ENCODE data around the gene ZDHHC14. TPM values are rescaled to one million over a fixed set of nuclear protein-coding genes. Genes with fewer than 3 reads are reported as not detected.
"Not testable (repeated sequence)": the region's sequence is repeated elsewhere in the genome, so short reads cannot be mapped to it uniquely, and the experiment has no call there.

Gene ZDHHC14
- total RNA-seq, 1 experiment from 2014 or later = 8.1 TPM

DNA sequence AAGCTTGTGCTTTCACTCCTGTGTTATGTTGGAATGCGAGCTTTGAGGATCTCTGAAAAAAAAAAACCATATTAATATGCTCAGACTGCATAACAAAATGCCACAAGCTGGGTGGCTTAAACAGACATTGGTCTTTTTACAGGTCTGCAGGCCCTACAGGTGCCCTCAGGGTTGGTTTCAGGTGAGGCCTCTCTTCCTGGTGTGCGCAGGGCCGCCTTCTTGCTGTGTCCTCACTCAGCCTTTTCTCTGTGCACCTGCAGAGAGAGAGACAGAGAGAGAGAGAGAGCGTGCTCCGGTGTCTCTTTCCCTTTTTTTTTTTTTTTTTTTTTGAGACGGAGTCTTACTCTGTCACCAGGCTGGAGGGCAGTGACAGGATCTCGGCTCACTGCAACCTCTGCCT is 327.9 kb downstream of the ZDHHC14 start:
- DNase-seq (ENCODE audit: low read depth) = no peak

DNA sequence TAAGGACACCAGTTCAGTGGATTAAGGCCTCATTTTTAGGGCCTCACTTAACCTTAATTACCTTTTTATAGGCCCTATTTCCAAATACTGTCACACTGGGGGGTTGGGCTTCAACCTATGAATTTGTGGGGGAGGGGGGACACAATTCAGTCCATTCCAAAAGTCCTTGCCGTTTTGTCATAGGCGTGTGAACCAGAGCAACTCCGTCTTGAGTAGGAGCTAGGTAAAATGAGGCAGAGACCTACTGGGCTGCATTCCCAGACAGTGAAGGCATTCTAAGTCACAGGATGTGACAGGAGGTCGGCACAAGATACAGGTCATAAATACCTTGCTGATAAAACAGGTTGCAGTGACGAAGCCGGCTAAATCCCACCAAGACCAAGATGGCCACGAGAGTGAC is 328.6 kb downstream of the ZDHHC14 start:
- no peak for DNase-seq (ENCODE audit: low read depth)

DNA sequence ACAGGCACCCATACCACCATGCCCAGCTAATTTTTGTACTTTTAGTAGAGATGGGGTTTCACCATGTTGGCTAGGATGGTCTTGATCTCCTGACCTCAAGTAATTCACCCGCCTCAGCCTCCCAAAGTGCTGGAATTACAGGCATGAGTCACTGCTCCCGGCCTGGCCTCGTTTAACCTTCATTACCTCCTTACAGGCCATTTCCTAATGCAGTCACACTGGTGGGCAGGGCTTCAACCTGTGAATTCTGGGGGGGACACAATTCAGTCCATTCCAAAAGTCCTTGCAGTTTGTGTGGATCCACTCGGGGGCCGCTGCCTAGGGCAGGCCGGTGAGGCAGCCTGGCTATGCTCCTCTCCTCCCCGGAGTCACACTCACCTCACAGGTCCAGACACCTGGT is 329.6 kb downstream of the ZDHHC14 start:
- DNase-seq (ENCODE audit: low read depth) = peak; percentile 23

DNA sequence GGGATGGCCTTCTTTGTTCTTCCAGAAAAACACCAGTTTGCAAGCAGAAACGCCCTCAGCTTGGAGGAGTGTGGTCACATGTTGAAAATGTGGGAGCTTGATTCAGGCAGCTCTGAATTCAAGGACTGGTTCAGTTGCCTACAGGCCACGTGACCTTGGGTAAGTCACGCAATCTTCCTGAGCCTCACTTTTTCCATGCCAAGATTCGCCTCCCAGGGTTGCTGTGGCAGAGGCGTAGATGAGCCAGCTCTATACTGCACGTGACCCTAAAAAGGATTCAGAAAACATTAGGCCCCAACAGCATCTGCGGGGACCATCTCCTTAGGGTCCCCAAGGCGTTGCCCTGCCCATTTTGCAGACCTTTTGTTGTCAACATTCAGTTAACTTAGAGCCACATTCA is 330.1 kb downstream of the ZDHHC14 start:
- no peak for DNase-seq (ENCODE audit: low read depth)

DNA sequence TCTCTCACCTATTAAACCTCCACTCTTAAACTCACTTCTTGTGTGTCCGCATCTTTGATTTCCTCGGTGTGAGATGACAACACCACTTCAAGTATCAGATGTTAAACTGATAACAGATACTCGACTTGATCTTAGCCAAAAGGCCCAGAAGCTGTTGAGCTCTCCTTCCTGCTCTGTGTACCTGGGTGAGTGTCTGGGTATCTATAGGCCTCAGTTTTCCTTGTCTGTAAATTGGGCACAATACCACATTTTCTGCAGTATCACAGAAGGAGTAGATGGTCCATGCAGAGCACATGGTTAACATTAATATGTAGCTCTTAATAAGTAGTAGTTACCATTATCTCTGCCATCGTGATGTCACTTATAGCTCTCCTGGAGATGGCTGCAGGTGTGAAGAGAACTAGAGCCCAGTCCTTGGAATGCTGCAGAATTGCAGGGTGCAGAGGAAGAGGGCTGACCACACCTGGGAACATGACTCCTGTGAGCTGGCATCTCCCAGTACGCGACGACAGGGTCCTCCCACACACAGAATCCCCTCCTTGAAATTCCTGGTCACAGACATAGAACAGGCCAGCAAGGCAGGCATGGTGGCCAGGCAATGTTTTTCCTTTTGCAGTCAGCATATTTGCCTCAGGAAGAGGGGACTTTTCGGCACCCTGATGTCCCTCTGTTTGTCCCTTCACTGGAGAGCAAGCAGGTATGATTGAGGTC is 331.8 kb downstream of the ZDHHC14 start:
- DNase-seq (ENCODE audit: low read depth) = no peak

DNA sequence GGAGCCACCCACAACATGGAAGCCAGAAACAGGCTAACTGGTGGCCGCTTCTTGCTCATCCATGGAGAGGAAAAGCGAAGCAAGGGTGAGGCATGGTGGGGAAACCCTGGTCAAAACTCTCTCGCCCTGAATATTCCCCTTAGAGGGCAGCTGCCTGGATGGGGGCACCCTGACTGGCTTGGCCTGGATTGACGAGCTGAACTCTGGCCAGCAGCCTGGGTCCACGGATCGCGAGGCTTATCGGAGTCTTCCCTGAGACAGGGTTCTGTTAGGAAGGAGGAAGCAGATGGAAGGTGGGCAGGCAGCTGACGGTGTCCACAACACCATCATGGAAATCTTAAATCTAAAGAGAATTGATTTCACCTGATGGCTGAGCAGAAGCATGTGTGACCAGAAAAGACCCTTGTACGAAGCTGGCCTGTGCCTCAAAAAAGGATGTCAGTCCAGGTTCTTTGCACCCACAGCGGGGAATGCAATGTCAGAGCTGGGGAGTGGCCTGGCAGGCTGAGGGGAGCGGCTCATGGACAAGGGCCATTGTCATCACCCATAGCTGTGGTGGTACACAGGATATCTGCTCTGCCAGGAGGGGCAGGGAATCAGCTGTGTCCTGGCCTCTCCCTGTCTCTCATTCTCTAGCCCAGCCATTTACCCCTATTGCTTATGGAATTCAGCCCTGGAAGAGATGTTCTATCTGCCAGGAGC is 332.6 kb downstream of the ZDHHC14 start:
- no peak for DNase-seq (ENCODE audit: low read depth)

DNA sequence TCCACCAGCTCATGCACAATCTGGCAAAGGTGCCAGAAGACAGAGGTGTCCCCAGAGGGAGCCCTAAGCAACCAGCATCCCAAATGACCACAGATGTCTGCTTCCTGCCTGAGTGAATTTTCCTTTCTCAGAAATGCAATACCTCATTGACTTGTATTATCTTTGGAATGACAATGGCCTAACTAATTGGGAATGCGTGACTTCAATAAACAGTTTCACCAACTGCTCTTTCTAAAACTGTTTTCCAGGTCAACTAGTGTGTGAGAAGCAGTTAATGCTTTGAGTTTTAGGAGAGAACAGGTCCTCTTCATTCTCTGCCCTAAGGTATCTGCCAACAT is 333.1 kb downstream of the ZDHHC14 start:
- DNase-seq (ENCODE audit: low read depth) = no peak

DNA sequence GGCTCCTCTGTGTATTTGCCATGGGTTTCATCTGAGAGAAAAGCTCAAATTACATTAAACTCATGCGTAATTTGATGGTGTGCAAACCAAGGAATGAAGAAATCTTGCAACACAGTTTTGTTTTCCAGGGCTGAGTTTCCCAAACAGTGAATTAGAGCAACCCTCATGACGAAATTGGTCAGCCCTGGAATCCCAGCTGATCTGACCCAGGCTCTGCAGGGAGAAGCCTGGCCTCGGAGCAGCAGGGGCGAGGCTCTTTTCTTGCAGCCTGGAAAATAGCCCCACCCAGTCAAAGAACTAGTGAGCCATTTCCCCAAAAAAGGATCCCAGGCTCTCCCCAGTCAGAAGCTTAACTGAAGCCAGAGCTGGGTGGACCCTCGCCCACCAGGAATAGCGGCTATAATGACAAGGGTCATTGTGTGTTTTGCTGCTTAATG is 334.8 kb downstream of the ZDHHC14 start:
- DNase-seq (ENCODE audit: low read depth) = peak; percentile 24

DNA sequence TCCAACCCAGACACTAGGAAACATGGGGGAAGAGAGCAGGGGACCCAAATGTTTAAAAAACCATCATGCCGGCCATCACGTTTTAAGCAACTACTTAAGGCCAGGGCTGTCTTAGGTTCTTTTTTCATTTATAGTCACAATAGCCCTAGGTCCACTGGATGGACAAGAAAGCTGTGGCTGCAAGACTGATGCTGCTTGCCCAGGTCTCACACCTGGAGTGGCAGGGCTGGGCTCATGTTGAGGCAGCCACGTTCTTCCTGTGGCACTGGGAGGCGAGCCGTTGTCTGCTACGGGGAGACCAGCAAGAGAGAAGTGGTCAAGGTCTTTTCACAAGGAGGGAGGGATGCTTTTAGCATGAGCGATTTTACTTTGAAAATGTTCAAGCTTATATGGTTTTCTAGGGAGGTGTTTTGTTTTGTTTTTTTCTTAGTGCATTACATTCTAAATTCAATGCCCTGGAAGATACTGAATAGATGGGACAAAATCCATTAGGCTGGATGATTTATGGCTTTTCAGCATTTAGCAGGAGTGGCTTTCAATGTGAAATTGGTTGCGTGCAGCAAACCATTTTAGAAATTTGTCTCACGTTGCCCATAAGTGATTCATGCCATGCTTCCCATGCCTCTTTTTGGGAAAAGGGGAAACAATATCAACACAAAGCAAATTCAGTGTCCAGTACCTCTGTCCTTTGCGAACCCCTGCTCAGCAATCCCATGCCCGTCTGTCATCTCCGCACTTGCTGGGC is 335.4 kb downstream of the ZDHHC14 start:
- DNase-seq (ENCODE audit: low read depth) = no peak

DNA sequence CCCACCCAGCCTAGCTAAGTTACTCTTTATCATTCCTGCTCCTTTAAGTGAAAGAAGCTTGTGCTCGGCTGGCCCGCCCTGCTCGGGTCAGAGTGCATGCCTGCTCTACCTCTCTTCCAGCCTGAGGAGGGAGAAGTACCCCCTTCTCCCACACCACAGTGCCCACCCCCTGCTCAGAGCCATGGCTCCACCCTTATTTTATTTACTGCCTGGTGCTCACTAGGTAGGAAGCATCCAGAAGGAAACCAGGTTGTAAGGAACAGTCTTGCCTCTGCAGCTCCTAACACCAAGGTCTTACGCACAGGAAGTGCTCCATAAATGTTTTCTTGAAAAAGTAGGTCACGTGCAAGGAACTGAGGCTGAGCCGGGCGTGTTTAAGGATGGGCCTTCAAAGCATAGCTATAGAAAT is 336.4 kb downstream of the ZDHHC14 start:
- no peak for DNase-seq (ENCODE audit: low read depth)

DNA sequence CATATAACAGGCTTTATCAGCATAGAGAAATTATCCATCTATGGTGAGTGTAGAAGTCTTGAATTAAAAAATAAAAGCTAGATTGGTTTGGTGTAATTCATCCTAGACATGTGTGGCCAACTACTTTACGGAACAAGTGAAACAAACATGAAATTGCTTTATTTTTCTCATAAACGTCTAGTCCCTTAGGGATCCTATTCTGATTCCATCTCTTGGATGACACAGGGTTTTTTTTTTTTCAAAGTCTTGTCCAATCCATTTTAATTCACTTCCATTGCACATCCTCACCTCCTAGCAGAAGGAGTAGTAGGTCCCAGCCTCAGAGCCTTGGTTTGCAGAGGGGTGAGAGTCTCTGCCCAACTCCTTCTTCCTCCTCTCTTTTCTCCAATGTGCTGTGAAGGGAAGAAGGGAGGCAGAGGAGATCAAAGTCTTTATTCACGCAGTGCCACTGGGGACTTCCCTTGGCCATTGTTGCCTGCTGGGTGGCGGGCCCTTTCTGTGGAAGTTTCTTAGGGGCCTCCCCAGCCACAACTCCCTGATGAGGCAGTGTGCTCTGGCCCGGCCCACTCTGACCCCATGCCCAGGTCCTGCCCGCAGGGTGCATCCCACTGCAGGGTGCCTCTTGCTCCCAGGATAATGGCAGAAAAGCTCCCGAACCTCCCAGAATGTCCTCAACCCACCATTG is 337.7 kb downstream of the ZDHHC14 start:
- no peak for DNase-seq (ENCODE audit: low read depth)

DNA sequence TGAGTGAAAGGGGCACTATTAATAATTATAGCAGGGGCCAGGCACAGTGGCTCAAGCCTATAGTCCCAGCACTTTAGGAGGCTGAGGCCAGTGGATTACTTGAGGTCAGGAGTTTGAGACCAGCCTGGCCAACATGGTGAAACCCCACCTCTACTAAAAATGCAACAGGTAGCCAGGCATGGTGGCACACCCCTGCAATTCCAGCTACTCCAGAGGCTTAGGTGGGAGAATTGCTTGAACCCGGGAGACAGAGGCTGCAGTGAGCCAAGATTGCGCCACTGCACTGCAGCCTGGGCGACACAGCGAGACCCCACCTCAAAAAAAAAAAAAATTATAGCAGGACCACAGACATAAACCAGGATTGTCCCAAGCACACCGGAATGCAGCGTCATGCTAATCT is 340.0 kb downstream of the ZDHHC14 start:
- DNase-seq (ENCODE audit: low read depth) = not testable (repeated sequence)

DNA sequence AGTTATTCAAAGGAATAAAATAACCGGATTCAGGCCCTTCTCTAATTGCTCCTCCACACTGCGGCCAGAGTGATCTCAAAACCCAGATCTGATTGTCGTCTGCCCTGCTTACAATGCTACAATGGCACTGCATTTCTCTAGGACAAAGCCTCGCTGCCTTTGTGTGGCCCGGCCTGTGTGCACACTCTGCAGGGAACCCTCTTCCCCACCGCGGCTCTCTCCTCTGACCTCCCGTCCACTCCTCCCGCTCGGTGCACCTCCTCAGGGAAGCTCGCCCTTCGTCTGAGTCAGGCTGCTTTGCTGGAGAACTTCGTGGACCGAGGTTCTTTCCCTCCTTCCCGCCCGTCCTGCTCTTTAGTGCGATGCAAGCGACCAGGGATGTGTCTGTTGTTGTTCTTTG is 340.4 kb downstream of the ZDHHC14 start:
- no peak for DNase-seq (ENCODE audit: low read depth)

DNA sequence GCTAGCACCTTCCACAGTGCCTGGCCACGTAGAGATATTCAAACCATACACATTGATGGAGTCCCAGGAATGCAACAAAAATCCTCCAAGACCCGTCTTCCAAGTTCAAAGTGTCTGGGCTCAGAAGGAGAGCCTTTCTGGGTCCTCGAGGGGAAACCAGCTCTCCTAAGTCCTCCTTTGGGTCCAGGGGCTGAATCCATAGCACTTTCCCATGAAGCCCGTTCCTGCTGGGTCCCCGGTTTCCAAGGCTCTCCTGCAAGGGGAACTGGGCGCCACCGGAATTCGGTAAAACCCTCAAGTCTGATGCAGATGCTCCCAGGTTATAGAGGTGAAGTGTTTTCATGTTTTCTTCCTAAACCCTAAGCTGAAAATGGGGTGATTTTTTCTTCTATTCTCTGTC is 340.8 kb downstream of the ZDHHC14 start:
- DNase-seq (ENCODE audit: low read depth) = no peak

DNA sequence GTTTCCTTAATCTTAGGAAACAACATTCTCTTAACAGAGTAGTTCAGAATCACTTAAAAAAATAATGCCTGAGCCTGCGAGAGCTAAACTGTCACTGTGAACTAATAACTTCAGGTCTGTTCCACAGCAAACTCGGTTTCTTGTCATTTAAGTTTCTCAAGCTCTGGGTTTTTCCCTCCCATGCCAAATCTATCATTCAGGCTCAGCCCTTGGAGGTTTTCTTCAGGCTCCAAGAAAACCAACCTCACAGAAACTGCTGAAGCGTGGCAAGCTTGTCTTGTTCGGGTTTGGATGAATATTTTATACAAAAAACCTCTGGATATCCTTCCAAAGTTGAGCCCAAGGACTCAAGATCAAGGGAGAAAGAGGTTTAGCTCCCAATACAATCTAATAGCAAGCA is 342.4 kb downstream of the ZDHHC14 start:
- DNase-seq (ENCODE audit: low read depth) = no peak

DNA sequence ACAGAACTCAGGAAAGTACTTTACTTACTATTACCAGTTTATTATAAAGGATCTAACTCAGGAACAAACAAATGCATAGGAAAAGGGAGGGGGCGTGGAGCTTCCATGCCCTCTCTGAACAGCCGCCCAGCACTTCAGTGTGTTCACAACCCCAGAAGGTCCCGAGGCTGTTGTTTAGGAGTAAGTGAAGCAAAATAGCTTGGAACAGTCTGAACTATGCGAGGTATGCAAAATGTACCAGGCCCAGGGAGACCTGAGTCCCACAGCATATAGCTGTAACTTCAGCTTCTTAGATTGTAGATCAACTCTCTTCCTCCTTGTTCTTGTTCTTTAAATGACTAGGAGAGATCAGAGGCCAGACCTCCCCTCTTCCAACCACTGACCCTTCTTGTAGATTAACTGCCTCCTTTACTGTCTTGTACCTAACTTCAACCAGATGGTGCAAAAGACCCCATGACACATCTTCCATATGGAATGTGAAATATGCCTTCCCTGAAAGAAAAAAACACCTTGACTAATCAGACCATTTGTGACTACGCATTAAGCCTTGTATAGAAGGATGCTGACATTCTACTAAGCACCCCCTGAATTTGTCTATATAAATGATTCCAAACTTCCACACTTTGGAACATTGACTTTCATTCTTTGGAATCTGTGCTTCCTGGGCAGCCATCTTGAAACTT is 343.3 kb downstream of the ZDHHC14 start:
- DNase-seq (ENCODE audit: low read depth) = no peak

DNA sequence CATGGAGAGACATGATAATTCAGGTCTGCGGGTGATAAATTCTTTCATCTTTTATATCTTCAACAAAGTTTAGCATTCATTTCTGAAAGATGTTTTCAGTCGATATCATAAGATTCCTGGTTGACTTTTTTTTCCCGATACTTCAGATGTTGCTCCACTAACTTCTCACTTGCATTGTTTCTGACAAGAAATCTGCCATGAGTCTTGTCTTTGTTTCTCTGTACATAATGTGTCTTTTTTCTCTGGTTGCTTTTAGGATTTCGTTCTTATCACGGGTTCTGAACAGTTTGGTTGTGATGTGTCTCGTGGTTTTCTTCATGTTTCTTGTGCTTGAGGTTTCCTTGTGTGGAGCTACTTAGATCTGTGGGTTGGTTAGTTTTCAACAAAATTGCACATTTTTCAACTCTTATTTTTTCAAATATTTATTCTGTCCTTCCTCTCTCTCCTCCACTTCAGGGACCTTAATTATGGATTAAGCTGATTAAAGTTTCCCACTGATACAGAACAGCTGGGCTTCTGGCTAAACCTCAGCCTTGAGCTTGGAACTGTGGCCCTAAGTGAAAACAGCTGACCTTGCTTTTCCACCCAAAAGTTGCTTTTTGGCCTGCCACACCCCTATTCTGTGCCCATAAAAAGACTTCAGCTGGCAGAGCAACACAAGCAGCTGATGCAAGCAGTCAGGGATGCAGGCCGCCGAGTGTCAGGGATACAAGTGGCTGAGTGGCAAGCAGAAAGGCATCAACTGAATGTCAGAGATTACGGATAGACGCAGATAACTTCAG is 344.2 kb downstream of the ZDHHC14 start:
- no peak for DNase-seq (ENCODE audit: low read depth)

DNA sequence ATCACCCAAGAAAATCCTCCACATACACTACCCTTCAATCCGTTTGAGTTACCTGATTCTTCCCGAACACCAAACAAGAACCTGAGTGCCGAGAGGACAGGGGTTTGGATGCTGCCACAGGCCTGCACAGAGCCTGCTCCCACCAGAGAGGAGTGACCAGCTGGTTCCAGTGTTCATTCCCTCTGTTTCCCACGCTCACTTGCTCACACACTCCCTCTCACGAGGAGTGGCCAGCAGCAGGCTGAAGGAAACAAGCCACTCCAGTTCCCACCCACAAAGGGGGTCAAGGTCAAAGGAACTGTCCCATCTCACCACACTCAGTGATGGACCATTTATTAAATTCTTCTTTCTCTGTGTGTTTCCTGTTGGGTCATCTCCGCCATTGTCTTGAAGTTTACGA is 344.8 kb downstream of the ZDHHC14 start:
- no peak for DNase-seq (ENCODE audit: low read depth)

DNA sequence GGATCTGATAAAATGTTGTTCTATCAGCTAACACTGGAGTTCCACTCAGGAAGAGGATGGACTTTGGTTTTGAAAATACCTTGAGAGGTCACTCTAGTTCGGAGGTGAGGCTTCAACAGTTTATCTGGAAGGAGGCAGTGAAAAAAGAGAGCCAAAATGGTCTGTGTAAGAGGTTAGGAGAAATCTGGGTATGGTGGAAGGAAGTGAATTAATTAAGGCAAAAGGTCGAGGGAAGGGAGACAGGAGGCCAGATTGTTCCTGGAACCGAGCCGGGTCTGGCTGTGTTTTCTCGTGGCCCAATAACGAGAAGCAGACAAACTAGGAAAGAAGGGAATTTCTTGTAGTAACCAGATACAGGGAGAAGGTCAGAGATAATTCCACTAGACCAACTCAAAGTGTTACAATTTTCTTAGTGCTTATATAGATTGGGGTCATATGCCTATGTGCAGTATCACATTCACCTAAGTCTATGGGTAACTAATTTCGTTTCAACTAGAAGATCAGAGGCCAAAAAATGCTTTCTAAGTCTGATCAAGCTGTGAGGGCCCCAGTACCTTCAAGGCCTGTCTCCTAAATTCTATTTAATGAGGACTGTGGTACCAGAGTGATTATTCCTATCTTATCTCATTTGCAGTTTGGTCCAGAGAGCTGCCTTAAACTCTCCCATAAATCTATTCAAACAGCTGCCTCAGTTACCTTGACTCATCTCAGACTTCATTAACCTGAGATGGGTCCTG is 346.1 kb downstream of the ZDHHC14 start:
- no peak for DNase-seq (ENCODE audit: low read depth)

All from HT1080 (cell line).